ENCODE results near the gene ARF5.

Gene ARF5

DNA sequence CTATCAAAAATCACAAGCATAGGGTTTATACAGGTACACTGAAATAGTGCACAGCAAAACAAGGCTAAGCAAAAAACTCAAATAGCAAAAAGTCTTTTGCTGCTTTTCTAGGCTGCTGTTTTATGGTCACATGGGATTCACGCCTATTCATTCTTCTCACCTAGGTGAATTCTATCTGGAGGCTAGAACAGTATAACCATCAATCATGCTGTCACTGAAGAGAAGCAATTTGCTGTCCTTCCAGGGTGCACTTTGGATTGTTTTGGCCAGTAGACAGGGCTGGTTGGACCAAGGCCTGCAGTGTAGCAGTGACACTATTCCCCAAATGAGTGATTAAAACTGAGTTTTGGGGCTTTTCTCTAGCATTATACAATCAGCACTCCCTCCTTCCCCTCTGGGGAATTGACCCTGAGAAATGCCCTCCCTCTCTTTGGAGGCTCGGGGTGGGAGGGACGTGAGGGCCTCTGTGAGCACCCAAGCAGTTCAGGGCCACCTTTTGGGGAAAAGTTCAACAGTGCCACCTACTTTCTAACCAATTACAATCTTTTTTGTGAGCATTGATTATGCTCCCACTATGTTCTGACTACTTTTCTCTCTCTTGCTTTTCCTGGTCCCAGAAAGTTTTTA is 47.6 kb downstream of the ARF5 start:
- no peak for ATAC-seq
- no peak for DNase-seq

DNA sequence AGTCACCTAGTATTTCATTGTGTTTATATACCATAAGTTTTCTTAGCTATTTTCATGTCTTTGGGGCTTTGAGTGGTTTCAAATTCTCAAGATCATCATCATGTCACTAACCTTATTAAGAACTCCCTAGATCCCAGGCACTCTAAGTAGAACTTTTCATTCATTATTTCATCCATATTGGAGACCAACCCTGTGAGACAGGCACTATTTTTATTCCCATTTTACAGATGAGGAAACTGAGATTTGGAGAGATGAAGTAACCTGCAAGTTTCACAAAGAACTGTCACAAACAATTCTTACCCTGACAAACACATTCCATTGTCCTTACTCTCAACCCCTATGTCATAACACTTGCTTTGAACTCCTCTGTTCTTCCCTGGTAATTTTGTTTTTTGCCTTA is 50.0 kb downstream of the ARF5 start:
- ATAC-seq (no peak), DNase-seq (no peak)
